Neutrophil (primary cell): ENCODE measurements around the gene DBX1.

Source experiments
- H3K27ac ChIP-seq: fragments of 200-600 bp; sonication (generic); 2 replicates; pipeline ENCODE4 v1.5.1; 2016; ENCODE audit warnings: mild to moderate bottlenecking, moderate library complexity
- H3K27me3 ChIP-seq: fragments of 200-600 bp; sonication (generic); 2 replicates; pipeline ENCODE4 v1.6.0; 2016; ENCODE audit warnings: mild to moderate bottlenecking
- H3K36me3 ChIP-seq: fragments of 200-600 bp; sonication (generic); 2 replicates; pipeline ENCODE4 v1.5.1; 2017
- H3K4me1 ChIP-seq, 2 experiments: fragments of 200-600 bp in 1 of 2; sonication (generic) in 1 of 2; 1 replicate in 1 of 2; 2 replicates in 1 of 2; pipeline versions ENCODE4 v1.5.1 to v1.6.1; 2013 to 2016; ENCODE audit warnings: low read depth in 1 of 2, low read length in 1 of 2, mild to moderate bottlenecking in 1 of 2, moderate library complexity in 1 of 2; ENCODE audit not compliant: control insufficient read depth in 1 of 2, insufficient read depth in 1 of 2
- H3K4me3 ChIP-seq, 2 experiments: fragments of 200-600 bp in 1 of 2; sonication (generic) in 1 of 2; 1 replicate in 1 of 2; 2 replicates in 1 of 2; pipeline ENCODE4 v1.5.1; 2013 to 2016; ENCODE audit warnings: low read depth in 1 of 2, low read length in 1 of 2, mild to moderate bottlenecking in 1 of 2, moderate library complexity in 1 of 2
- H3K9me3 ChIP-seq: fragments of 200-600 bp; sonication (generic); 2 replicates; pipeline ENCODE4 v1.5.1; 2016
- CTCF ChIP-seq: fragments of 200-600 bp; sonication (generic); IDR thresholded peaks from 2 replicates; pipeline ENCODE4 v1.5.1; 2016; ENCODE audit warnings: antibody characterized with exemption

Gene DBX1

DNA sequence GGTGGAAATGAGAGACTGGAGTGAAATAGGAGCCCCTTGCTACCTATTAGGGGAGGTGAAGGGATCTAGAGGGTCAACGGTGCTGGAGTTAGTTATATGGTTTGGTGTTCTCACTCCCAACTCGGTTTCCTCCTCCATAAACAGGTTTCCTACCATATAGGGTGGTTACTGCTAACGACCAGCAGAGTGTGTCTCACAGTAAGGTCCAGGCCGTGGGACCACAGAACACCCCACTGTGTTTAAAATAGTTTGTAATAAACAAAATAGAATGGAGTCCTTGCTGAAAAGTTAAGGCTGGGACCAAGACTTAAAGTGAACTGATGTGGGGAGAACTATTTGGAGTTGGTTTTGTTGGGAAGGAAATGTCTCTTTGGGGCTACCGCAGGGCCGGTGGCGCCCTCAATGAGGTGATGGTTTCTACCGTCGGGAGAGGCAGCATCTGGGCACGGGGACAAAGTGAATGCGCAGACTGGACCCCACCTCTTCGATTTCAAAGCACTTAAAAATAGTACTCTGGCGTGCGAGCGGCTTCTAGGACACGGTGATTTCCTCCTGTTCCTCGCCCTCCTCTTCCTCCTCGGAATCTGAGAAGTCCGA, 4.5 kb downstream of the DBX1 start:
- Histone ChIP-seq H3K27ac (no peak overlapping the region), H3K36me3 (no peaks in the 10 kb centered on the region), H3K4me1 (peaks cover 0 to 12% of the 10 kb centered on the region in 2 experiments), H3K4me3 (no peak overlapping the region), H3K9me3 (no peaks in the 10 kb centered on the region), H3K27me3 (peaks cover 99% of the 10 kb centered on the region)
- TF ChIP-seq CTCF, result no peak

- Histone ChIP-seq H3K4me3 (no peak overlapping the region), H3K27me3 (peaks cover 99% of the 10 kb centered on the region), H3K4me1 (peaks cover 0 to 12% of the 10 kb centered on the region in 2 experiments), H3K9me3 (no peaks in the 10 kb centered on the region), H3K36me3 (no peaks in the 10 kb centered on the region), H3K27ac (no peak overlapping the region)
- TF ChIP-seq CTCF, result no peak
Observed at GRCh38 chr11:20154381-20154780, 5.9 kb downstream of the DBX1 start.

DNA sequence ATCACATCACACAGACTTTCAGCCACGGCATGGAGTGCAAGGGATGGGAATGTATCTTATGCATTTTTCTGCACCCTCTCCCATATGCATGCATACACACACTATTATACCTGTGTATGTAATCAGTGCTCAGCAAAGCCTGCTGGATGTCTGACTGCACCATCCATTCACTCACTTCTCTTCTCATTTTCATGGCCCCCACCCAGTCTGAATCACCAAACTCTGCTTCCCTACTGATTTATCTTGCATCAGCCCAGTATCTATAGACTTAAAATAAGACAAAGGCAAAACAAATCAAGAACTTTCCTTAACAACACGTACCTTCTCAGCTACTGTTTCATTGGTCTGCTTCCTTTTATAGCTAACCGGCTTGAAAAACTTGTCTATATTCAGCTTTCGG, 21.6 kb downstream of the DBX1 start:
- no peak for TF ChIP-seq CTCF
- H3K4me3 ChIP-seq, result no peak overlapping the region
- peaks cover 95% of the 10 kb centered on the region for H3K27me3 ChIP-seq
- H3K36me3 ChIP-seq, result no peaks in the 10 kb centered on the region
- no peaks in the 10 kb centered on the region for H3K9me3 ChIP-seq
- H3K27ac ChIP-seq, result no peak overlapping the region
- H3K4me1 ChIP-seq, result no peaks in the 10 kb centered on the region

GRCh38 chr11:20137637-20138036, 22.6 kb downstream of the DBX1 start:
- Histone ChIP-seq H3K27me3 (peaks cover 95% of the 10 kb centered on the region), H3K27ac (no peak overlapping the region), H3K36me3 (no peaks in the 10 kb centered on the region), H3K9me3 (no peaks in the 10 kb centered on the region), H3K4me1 (no peaks in the 10 kb centered on the region), H3K4me3 (no peak overlapping the region)
- TF ChIP-seq CTCF, result no peak

DNA sequence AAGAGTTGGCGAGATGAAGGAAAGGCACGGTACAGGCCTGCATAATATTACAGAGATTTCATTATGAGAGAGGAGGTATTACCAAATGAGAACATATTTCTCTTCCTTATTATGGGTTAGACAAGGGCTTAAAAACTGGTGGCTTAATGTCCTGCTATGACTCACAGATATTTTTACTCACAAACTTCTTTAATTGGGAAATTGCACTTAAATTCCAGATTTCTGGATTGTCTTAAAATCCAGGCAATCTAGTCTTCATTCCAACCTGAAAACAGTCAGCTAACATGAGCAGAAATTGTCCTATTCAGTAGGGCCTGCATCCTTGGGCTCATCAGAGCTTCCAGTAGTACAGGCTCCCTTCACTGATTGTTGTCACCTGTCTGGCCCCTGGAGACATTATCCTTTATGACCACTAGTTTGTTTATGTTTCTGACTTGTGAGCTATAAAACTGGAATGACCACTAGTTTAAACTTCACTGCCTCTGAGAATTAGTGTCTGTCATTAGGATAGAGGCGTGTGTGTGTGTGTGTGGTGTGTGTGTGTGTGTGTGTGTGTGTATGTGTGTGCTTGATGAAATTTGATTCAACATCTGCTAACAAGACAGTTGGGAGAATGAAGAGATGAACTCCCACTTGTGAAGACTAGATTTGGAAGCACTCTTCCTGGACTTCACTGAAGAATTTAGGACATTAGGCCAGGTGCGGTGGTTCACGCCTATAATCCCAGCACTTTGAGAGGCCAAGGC, 25.1 kb downstream of the DBX1 start:
- H3K9me3 ChIP-seq, result no peaks in the 10 kb centered on the region
- H3K27ac ChIP-seq, result no peak overlapping the region
- H3K4me1 ChIP-seq, result peaks cover 6 to 8% of the 10 kb centered on the region in 2 experiments
- TF ChIP-seq CTCF, result no peak
- no peaks in the 10 kb centered on the region for H3K36me3 ChIP-seq
- peaks cover 98% of the 10 kb centered on the region for H3K27me3 ChIP-seq
- no peak overlapping the region for H3K4me3 ChIP-seq
